H1 (cell line): ENCODE measurements around the gene SOX8. TPM values are rescaled to one million over a fixed set of nuclear protein-coding genes. Genes with fewer than 3 reads are reported as not detected.

Experiments
- ASH2L ChIP-seq: fragments of 200-600, 300-600 bp; sonication (generic); IDR thresholded peaks from one replicate; pipeline ENCODE4 v1.7.1; 2017; ENCODE audit warnings: low read length
- BACH1 ChIP-seq: IDR thresholded peaks from 2 replicates; pipeline ENCODE4 v1.6.1; 2012; ENCODE audit warnings: low read length, improper control_type of control experiment
- BCL11A ChIP-seq, 2 experiments: IDR thresholded peaks; one replicate each; pipeline ENCODE4 v1.6.1; 2011; ENCODE audit warnings: low read depth in 2 of 2, low read length in 2 of 2, mild to moderate bottlenecking in 2 of 2
- PHF8 ChIP-seq: fragments of 200-600 bp; sonication (generic); conservative IDR thresholded peaks from 2 replicates; pipeline ENCODE4 v1.7.1; 2012; ENCODE audit warnings: low read depth, mild to moderate bottlenecking, inconsistent platforms, low read length, moderate library complexity
- RFX5 ChIP-seq: IDR thresholded peaks from 2 replicates; pipeline ENCODE4 v1.6.1; 2011; ENCODE audit warnings: low read depth, low read length, improper control_type of control experiment, borderline replicate concordance
- SRF ChIP-seq: IDR thresholded peaks from 2 replicates; pipeline ENCODE4 v1.6.1; 2011; ENCODE audit warnings: mild to moderate bottlenecking, low read depth, low read length, moderate library complexity
- polyA plus RNA-seq, 7 experiments: library from polyadenylated mRNA; depleted of rRNA in 3 of 7; stranded (reverse) in 5 of 7; unstranded in 2 of 7; fragments of >200 nt in 5 of 7; fragments of 200-250 nt in 2 of 7; gene quantifications; 1 replicate in 5 of 7; 2 replicates in 1 of 7; 4 replicates in 1 of 7; pipeline versions ENCODE4 v1.2.1 to v1.2.3, GENCODE V29; 2011 to 2013; ENCODE audit warnings: missing spikeins in 2 of 7, mixed read lengths in 2 of 7
- total RNA-seq: library from RNA; stranded (reverse); fragmentation: NEBNext Ultra II Directional; extraction: Animal tissue kit (Norgen Biotek cat#: 25700); gene quantifications from 2 replicates; pipeline ENCODE4 v1.2.1, GENCODE V29; 2021
- TF ChIP-seq, protein P1 (sequence below): IDR thresholded peaks from 2 replicates; pipeline ENCODE4 v1.6.1; 2012; ENCODE audit warnings: low read length, inconsistent platforms

Gene SOX8
- total and polyA plus RNA-seq, 2 of the 8 experiments (the other 6 are each of a cell fraction or from before 2014, with no cell fraction given), result 2.2 to 5.7 TPM

GRCh38 chr16:962901-963814 lies 18.4 kb upstream of the SOX8 start (continued):
- TF ChIP-seq BCL11A (IDR thresholded peaks at IDR 0.05; ENCODE audit: low read depth in 2 of 2, low read length in 2 of 2), result no peak
- TF ChIP-seq SRF, result no peak
- TF ChIP-seq, protein P1, sequence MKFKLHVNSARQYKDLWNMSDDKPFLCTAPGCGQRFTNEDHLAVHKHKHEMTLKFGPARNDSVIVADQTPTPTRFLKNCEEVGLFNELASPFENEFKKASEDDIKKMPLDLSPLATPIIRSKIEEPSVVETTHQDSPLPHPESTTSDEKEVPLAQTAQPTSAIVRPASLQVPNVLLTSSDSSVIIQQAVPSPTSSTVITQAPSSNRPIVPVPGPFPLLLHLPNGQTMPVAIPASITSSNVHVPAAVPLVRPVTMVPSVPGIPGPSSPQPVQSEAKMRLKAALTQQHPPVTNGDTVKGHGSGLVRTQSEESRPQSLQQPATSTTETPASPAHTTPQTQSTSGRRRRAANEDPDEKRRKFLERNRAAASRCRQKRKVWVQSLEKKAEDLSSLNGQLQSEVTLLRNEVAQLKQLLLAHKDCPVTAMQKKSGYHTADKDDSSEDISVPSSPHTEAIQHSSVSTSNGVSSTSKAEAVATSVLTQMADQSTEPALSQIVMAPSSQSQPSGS, result no peak
- no peak for TF ChIP-seq RFX5
- TF ChIP-seq PHF8, result no peak
- TF ChIP-seq ASH2L, result no peak
- TF ChIP-seq BACH1, result no peak
- TF ChIP-seq, all 59 proteins: peak for 0
